Measurements from ENCODE around the gene PAIP2. TPM values are rescaled to one million over a fixed set of nuclear protein-coding genes. Genes with fewer than 3 reads are reported as not detected.
"Not testable (repeated sequence)": the region's sequence is repeated elsewhere in the genome, so short reads cannot be mapped to it uniquely, and the experiment has no call there.

The PAIP2 gene
- total RNA-seq, 1 donor from 2014 or later, result 94.8 TPM

GRCh38 chr5:139312075-139312474 is 29.6 kb upstream of the PAIP2 start:
- intact Hi-C loops (cut with micrococcal nuclease), result no loop called here

DNA sequence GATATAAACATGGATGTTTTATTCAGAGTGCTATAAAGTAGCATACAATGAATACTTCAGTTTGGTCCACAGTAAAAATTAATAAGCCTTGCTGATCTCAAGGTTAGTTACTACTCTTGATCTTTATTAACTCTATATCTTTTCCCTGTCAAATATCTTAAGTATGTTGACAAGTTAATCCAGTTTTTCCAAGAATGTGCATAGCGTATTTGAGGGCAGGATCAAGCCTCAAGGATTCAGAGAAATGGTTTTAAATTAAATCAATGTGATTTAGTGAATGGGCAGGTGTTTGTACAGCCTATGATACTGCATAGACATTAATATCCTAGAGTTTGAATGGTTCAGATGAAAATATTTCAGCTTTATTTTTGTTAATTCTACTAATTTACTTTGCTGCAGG is 27.4 kb upstream of the PAIP2 start:
- intact Hi-C loops (cut with micrococcal nuclease), result loop anchor here (1.0 kb wide), 1 partner anchor 8 kb away; no protein-coding TSS in a partner anchor

GRCh38 chr5:139315056-139315615 is 26.5 kb upstream of the PAIP2 start:
- intact Hi-C loops (cut with micrococcal nuclease), result no loop called here

DNA sequence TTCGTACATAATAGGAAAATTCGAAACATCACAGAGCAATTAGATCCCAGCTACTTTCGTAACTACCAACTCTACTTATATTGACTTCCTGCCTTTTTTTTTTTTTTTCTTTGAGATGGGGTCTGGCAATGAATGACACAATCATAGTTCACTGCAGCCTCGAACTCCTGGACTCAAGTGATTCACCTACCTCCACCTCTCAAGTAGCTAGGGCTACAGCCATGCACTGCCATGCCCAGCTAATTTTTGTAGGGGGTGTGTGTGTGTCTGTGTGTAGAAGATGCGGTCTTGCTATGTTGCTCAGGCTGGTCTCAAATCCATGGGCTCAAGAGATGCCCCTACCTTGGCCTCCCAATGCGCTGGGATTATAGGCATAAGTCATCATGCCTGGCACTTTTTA is 5.8 kb upstream of the PAIP2 start:
- intact Hi-C loops (cut with micrococcal nuclease), result no loop called here

DNA sequence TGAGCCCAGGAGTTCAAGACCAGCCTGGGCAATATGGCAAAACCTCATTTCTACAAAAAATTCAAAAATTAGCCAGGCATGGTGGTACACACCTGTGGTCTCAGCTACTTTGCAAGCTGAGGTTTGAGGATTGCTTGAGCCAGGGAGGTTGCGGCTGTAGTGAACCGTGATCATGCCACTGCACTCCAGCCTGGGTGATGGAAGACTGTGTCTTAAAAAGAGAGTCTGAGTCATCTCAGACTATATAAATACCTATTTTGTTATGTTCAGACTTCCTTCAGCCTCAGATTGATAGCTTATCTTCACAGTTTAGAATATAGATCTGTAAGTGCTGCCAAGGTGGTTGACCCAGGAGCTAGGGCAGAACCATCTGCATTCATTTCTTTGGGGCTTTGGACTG is 1.6 kb upstream of the PAIP2 start:
- intact Hi-C loops (cut with micrococcal nuclease), result loop anchor here (2.0 to 10.0 kb wide), 3 partner anchors 797 to 1222 kb away; partner anchors contain the start of genes APBB3, CDC25C, ETF1 and FAM53C

- intact Hi-C loops (cut with micrococcal nuclease), result loop anchor here (1.0 to 10.0 kb wide), 11 partner anchors 48 to 1221 kb away; partner anchors contain the start of genes APBB3, BRD8, CDC25C and ETF1
Observed at GRCh38 chr5:139341187-139341688, 416 bp upstream of the PAIP2 start.

- intact Hi-C loops (cut with micrococcal nuclease), result loop anchor here (1.0 to 10.0 kb wide), 9 partner anchors 43 to 1220 kb away; partner anchors contain the start of genes APBB3, CDC25C, DNAJC18 and FAM53C
Observed at GRCh38 chr5:139342423-139342723, 719 bp downstream of the PAIP2 start.

- intact Hi-C loops (cut with micrococcal nuclease), result loop anchor here (2.0 to 10.0 kb wide), 4 partner anchors 169 to 1219 kb away; partner anchors contain the start of genes APBB3, CDC25C, FAM53C and SLC35A4
Observed at GRCh38 chr5:139343476-139343875, 1.8 kb downstream of the PAIP2 start.

DNA sequence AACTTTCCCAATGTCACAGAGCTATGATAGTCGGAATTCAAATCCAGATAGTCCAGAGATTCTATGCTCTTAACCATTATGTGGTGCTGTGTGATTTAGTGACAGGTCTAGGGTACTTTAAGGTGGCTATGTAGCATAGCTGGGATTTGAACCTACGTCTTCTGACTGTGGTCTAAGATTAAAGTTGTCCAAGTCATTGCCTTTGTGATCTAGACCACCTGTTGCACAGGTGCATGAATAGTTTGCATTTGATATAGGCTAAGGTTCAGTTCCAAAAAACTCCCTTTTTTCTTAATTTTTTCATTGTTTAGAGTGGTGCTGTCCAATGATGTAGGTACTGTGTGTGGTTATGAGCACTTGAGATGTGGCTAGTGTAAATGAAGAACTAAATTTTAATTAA is 2.5 kb downstream of the PAIP2 start:
- intact Hi-C loops (cut with micrococcal nuclease), result loop anchor here (5.0 to 10.0 kb wide), 2 partner anchors 1009 to 1218 kb away; partner anchors contain the start of genes APBB3, CDC25C, FAM53C and SLC35A4

- intact Hi-C loops (cut with micrococcal nuclease), result loop anchor here (10.0 kb wide), 1 partner anchor 1011 kb away; the partner anchor contains the start of genes CDC25C and FAM53C
Observed at GRCh38 chr5:139345442-139345841, 3.8 kb downstream of the PAIP2 start.

- intact Hi-C loops (cut with micrococcal nuclease), result loop anchor here (10.0 kb wide), 1 partner anchor 1013 kb away; the partner anchor contains the start of genes CDC25C and FAM53C
Observed at GRCh38 chr5:139347863-139348262, 6.2 kb downstream of the PAIP2 start.

DNA sequence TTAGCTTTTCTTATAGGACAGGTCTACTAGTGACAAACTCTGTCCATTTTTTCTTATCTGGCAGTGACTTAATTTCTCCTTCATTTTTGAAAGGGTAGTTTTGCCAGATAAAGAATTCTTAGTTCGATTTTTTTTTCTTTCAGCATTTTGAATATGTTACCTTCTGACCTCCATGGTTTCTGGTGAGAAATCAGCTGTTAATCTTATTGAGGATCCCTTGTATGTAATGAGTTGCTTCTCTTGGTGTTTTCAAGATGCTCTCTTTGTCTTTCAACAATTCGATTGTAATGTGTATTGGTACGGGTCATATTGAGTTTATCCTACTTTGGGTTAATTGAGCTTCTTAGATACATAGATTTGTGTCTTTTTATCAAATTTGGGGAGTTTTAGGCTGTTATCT is 12.5 kb downstream of the PAIP2 start:
- intact Hi-C loops (cut with micrococcal nuclease), result no loop called here

DNA sequence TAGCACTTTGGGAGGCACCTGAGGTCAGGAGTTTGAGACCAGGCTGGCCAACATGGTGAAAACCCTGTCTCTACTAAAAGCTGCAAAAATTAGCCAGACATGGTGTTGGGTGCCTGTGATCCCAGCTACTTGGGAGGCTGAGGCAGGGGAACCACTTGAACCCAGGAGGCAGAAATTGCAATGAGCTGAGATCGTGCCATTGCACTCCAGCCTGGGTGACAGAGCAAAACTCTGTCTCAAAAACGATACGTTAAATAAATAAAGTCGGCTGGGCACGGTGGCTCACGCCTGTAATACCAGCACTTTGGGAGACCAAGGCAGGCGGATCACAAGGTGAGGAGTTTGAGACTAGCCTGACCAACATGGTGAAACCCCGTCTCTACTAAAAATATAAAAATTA is 14.2 kb downstream of the PAIP2 start:
- intact Hi-C loops (cut with micrococcal nuclease), result not testable (repeated sequence)

- intact Hi-C loops (cut with micrococcal nuclease), result no loop called here
Observed at GRCh38 chr5:139358064-139358463, 16.4 kb downstream of the PAIP2 start.

- intact Hi-C loops (cut with micrococcal nuclease), result no loop called here
Observed at GRCh38 chr5:139360384-139360783, 18.7 kb downstream of the PAIP2 start.

DNA sequence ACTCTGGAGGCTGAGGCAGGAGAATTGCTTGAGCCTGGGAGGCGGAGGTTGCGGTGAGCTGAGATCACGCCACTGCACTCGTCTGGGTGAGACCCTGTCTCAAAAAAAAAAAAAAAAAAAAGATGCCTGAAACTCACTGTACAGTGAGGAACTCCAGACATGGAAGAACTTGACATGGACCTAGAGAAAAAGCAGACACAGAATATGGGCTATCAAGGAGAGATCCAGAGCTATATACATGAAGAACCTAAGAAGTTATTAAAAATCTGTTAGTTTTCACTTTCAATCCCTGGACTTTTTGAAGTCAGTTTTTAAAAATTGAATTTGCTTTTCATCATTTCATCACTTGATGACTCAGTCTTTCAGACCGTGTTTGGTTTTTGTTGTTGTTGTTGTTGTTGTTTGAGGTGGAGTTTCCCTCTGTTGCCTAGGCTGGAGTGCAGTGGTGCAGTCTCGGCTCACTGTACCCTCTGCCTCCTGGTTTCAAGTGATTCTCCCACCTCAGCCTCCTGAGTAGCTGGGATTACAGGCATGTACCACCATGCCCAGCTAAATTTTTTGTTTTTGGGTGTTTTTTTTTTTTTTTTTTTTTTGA is 20.3 kb downstream of the PAIP2 start:
- intact Hi-C loops (cut with micrococcal nuclease), result loop anchor here (2.0 kb wide), 1 partner anchor 31 kb away; no protein-coding TSS in a partner anchor

- intact Hi-C loops (cut with micrococcal nuclease), result loop anchor here (2.0 kb wide), 1 partner anchor 29 kb away; no protein-coding TSS in a partner anchor
Observed at GRCh38 chr5:139363937-139364336, 22.3 kb downstream of the PAIP2 start.

- intact Hi-C loops (cut with micrococcal nuclease), result no loop called here
Observed at GRCh38 chr5:139364466-139364865, 22.8 kb downstream of the PAIP2 start.

DNA sequence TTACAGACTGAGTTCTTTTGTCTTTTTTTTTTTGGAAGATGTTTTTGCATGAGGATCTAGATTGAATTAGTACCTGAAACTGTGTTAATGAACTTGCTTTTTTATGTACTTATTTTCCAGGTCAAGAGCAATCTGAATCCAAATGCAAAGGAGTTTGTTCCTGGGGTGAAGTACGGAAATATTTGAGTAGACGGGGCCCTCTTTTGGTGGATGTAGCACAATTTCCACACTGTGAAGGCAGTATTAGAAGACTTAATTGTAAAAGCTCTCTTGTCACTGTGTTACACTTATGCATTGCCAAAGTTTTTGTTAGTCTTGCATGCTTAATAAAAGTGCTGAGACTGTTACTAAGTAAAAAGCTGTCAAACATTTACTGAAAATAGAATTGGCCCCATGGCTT is 27.0 kb downstream of the PAIP2 start:
- intact Hi-C loops (cut with micrococcal nuclease), result no loop called here

GRCh38 chr5:139369181-139369580 is 27.5 kb downstream of the PAIP2 start:
- intact Hi-C loops (cut with micrococcal nuclease), result no loop called here

DNA sequence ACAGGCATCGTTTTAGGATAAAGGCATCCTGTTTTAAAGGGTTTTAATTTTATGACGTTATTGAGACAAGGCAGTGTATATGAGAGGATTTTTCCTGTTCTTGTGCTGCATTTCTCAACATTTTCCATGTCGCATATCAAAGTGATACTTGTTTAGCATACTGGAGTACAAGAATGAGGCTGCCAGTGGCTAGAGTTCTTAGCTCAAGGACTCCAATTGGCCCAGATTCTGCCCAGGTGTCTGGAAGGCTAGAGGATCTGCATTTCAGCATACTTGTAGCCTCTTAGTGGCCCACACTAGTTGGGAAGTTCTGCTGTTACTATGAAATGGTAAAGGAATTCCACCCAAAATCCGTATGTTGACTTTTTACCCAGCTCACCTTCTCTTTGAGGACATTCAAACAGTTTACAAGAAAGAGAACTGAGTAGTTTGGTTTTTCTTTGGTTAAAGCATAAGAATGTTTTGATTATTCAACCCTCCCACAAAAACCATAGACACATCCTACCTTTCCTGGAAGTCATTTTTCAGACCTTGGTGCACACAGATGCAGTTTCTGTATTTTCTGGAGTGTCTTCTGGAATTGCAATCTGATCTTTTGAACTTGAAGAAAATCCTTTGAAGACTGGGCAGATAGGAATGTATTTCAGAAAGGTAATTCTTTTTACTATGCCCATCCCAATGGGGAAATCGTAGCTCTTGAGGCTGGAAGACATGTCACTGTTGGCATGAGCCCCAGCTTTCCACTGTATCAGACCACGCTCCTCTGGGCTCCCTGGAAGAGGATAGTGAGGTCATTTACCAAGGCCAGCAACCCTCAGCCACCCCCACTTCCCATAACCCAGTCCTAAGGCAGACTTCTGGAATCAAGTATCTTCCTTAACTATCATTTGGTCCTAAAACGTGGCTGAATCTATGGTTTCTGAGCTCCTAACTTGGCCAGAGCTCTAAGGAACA is 30.1 kb downstream of the PAIP2 start:
- intact Hi-C loops (cut with micrococcal nuclease), result no loop called here

All from T-helper 1 cell treated with Interleukin-12 subunit alpha and Interleukin-12 subunit beta and Interleukin-4 antibody, amounts not matched to agents 30 ng/mL and 1 ng/mL, for 36 hours (primary cell).